ENCODE measurements around the gene OPTN. TPM values are rescaled to one million over a fixed set of nuclear protein-coding genes. Genes with fewer than 3 reads are reported as not detected.

The OPTN gene
- polyA plus RNA-seq, 3 donors: 1.4 to 3.7 (median 2.6) TPM

DNA sequence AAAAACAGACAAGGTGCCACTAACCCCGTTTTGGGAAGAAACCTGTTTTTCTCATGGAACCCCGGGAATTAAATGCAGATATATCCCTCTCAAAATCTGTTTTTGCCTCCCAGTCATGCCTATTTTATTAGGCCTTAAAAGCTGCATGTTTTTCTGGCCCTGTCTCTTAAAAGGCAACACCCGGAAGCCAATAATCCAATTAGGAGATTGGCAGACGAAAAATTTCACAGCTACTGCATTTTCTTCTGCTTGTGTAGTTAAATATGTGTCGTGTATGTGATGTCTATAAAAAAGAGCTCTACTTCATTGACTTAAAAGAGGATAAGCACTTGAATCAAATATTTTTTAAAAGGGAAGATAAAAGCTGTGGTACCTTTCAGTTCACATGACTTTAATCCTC, 31.9 kb upstream of the OPTN start:
- H3K79me2 ChIP-seq (ENCODE audit: insufficient read depth, low read length): no peaks in the 10 kb centered on the region
- Mint-ChIP-seq H3K9me3 (peaks cover 0 to 7% (median 2%) of the 10 kb centered on the region in 7 donors), H3K4me3 (no peak overlapping the region), H3K4me1 (no peaks in the 10 kb centered on the region), H3K27ac (no peak overlapping the region), H3K36me3 (no peaks in the 10 kb centered on the region), H3K27me3 (ENCODE audit: low read depth in 3 of 3) (peaks cover 0 to 3% (median 2%) of the 10 kb centered on the region in 3 donors)
- DNase-seq: no peak
- no peaks in the 10 kb centered on the region for H3K27me3 ChIP-seq (ENCODE audit: control insufficient read depth in 2 of 2, insufficient read depth in 2 of 2, low read length in 2 of 2)
- no peak overlapping the region for H3K4me2 ChIP-seq (replicated peaks; ENCODE audit: extremely low read depth, low read length, poor library complexity, severe bottlenecking)
- intact Hi-C loops (cut with micrococcal nuclease): no loop called here
- WGBS (ENCODE audit: insufficient coverage): 70% methylated on average over 2 of the region's 5 CpGs
- no peak overlapping the region for H3K4me3 ChIP-seq (replicated peaks in 1 of 3; ENCODE audit: low read depth in 2 of 3, low read length in 3 of 3)
- no peak overlapping the region for H2AFZ ChIP-seq (ENCODE audit: insufficient read depth, low read depth, low read length, poor library complexity, severe bottlenecking)
- H3K9ac ChIP-seq (ENCODE audit: insufficient read depth, low read length, poor library complexity, severe bottlenecking): no peak overlapping the region
- H3K36me3 ChIP-seq (replicated peaks in 1 of 2; ENCODE audit: control insufficient read depth in 1 of 2, insufficient read depth in 2 of 2, low read length in 2 of 2): no peaks in the 10 kb centered on the region
- TF ChIP-seq, protein P1, sequence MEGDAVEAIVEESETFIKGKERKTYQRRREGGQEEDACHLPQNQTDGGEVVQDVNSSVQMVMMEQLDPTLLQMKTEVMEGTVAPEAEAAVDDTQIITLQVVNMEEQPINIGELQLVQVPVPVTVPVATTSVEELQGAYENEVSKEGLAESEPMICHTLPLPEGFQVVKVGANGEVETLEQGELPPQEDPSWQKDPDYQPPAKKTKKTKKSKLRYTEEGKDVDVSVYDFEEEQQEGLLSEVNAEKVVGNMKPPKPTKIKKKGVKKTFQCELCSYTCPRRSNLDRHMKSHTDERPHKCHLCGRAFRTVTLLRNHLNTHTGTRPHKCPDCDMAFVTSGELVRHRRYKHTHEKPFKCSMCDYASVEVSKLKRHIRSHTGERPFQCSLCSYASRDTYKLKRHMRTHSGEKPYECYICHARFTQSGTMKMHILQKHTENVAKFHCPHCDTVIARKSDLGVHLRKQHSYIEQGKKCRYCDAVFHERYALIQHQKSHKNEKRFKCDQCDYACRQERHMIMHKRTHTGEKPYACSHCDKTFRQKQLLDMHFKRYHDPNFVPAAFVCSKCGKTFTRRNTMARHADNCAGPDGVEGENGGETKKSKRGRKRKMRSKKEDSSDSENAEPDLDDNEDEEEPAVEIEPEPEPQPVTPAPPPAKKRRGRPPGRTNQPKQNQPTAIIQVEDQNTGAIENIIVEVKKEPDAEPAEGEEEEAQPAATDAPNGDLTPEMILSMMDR (IDR thresholded peaks at IDR 0.05): no peak
- H3K9me3 ChIP-seq (replicated peaks in 1 of 2; ENCODE audit: control insufficient read depth in 1 of 2, insufficient read depth in 1 of 2, low read length in 2 of 2): no peaks in the 10 kb centered on the region
- H3K27ac ChIP-seq (ENCODE audit: low read depth in 1 of 2, low read length in 2 of 2): no peak overlapping the region
- no peaks in the 10 kb centered on the region for H4K20me1 ChIP-seq (ENCODE audit: insufficient read depth, low read length)
- no peaks in the 10 kb centered on the region for H3K4me1 ChIP-seq (ENCODE audit: control insufficient read depth in 1 of 2, insufficient read depth in 2 of 2, low read length in 2 of 2)

DNA sequence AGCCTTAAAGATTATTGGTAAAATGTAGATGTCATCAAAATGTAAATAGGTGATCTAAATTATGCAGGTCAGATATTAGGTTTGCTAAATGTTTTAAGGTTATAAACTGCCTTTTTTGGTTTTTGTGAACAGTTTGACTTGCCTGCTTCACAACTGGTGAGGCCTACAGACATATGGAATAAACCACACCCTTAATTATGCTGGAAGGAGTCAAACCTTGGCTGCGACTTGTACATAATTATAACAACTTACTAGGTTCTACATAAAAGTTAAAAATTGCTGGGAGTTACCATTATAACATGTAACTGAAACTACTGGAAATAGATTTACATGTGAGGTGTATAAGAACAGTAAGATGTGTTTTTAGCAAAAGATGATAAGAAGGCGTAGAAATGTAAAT, 31.5 kb upstream of the OPTN start:
- Histone ChIP-seq H3K36me3 (replicated peaks in 1 of 2; ENCODE audit: control insufficient read depth in 1 of 2, insufficient read depth in 2 of 2, low read length in 2 of 2) (no peaks in the 10 kb centered on the region), H3K27ac (ENCODE audit: low read depth in 1 of 2, low read length in 2 of 2) (no peak overlapping the region), H3K4me1 (ENCODE audit: control insufficient read depth in 1 of 2, insufficient read depth in 2 of 2, low read length in 2 of 2) (no peaks in the 10 kb centered on the region), H3K9ac (ENCODE audit: insufficient read depth, low read length, poor library complexity, severe bottlenecking) (no peak overlapping the region), H4K20me1 (ENCODE audit: insufficient read depth, low read length) (no peaks in the 10 kb centered on the region), H2AFZ (ENCODE audit: insufficient read depth, low read depth, low read length, poor library complexity, severe bottlenecking) (no peak overlapping the region), H3K4me3 (replicated peaks in 1 of 3; ENCODE audit: low read depth in 2 of 3, low read length in 3 of 3) (no peak overlapping the region), H3K27me3 (ENCODE audit: control insufficient read depth in 2 of 2, insufficient read depth in 2 of 2, low read length in 2 of 2) (no peaks in the 10 kb centered on the region), H3K79me2 (ENCODE audit: insufficient read depth, low read length) (no peaks in the 10 kb centered on the region), H3K4me2 (replicated peaks; ENCODE audit: extremely low read depth, low read length, poor library complexity, severe bottlenecking) (no peak overlapping the region), H3K9me3 (replicated peaks in 1 of 2; ENCODE audit: control insufficient read depth in 1 of 2, insufficient read depth in 1 of 2, low read length in 2 of 2) (no peaks in the 10 kb centered on the region)
- no CpG with 5 or more reads among the region's 2 CpGs for WGBS (ENCODE audit: insufficient coverage)
- intact Hi-C loops (cut with micrococcal nuclease): no loop called here
- TF ChIP-seq, protein P1 (IDR thresholded peaks at IDR 0.05): no peak
- no peak for DNase-seq
- H3K4me3 Mint-ChIP-seq: no peak overlapping the region
- no peak overlapping the region for H3K27ac Mint-ChIP-seq
- no peaks in the 10 kb centered on the region for H3K4me1 Mint-ChIP-seq
- peaks cover 0 to 3% (median 2%) of the 10 kb centered on the region in 3 donors for H3K27me3 Mint-ChIP-seq (ENCODE audit: low read depth in 3 of 3)
- H3K36me3 Mint-ChIP-seq: no peaks in the 10 kb centered on the region
- peaks cover 0 to 7% (median 2%) of the 10 kb centered on the region in 7 donors for H3K9me3 Mint-ChIP-seq
